Prostate gland (tissue), 2 donors: ENCODE data around the gene GALNTL6. TPM values are rescaled to one million over a fixed set of nuclear protein-coding genes. Genes with fewer than 3 reads are reported as not detected.

Source experiments
- DNase-seq: peaks from one replicate; pipeline ENCODE4 v3.0.0-alpha.2; 2019; ENCODE audit warnings: low spot score
- H3K27ac ChIP-seq, 2 donors: fragments of 200-600 bp; sonication (generic); 2 replicates each; pipeline ENCODE4 v1.5.1; 2017 to 2019
- H3K27me3 ChIP-seq: fragments of 200-600 bp; sonication (generic); replicated peaks from 2 replicates; pipeline ENCODE4 v1.5.1; 2019; ENCODE audit not compliant: insufficient read depth
- H3K36me3 ChIP-seq, 2 donors: fragments of 200-600 bp; sonication (generic); 1 replicate in 1 of 2; 2 replicates in 1 of 2; pipeline versions ENCODE4 v1.5.1 to v1.8.1; 2017 to 2019
- H3K4me1 ChIP-seq: fragments of 200-600 bp; sonication (generic); replicated peaks from 2 replicates; pipeline ENCODE4 v1.5.1; 2019
- H3K4me3 ChIP-seq, 2 donors: fragments of 200-600 bp; sonication (generic); 2 replicates each; pipeline ENCODE4 v1.5.1; 2017 to 2019
- H3K9me3 ChIP-seq: fragments of 200-600 bp; sonication (generic); 2 replicates; pipeline ENCODE4 v1.5.1; 2017
- POLR2A ChIP-seq: fragments of 450-650 bp; IDR thresholded peaks from one replicate; pipeline ENCODE4 v1.6.1; 2016; ENCODE audit warnings: antibody characterized with exemption, mild to moderate bottlenecking
- POLR2AphosphoS5 ChIP-seq: sonication (generic); formaldehyde crosslinking; IDR thresholded peaks from one replicate; pipeline ENCODE4 v1.6.1; 2017; ENCODE audit warnings: antibody characterized with exemption
- WGBS: methylation state at CpG from one replicate; pipeline ENCODE4 v1.1.5; 2018; 5-methylcytosine and 5-hydroxymethylcytosine counted together
- intact Hi-C: fragments of 100-400 bp; cut with DNase I; formaldehyde crosslinking; loops from one replicate; pipeline ENCODE4 v1.14.2; 2022
- total RNA-seq, 2 donors: library from RNA; depleted of rRNA; stranded (reverse); fragments of >200 nt; gene quantifications; one replicate each; pipeline ENCODE4 v1.1.0, GENCODE V29; 2016
- TF ChIP-seq, protein P1 (sequence below), 4 experiments: fragments of 200-600 bp in 2 of 4; fragments of 450-650 bp in 2 of 4; sonication (generic) in 2 of 4; IDR thresholded peaks; 1 replicate in 3 of 4; 2 replicates in 1 of 4; pipeline ENCODE4 v1.5.1; 2016 to 2019; ENCODE audit warnings: antibody characterized with exemption in 4 of 4, mild to moderate bottlenecking in 2 of 4, moderate library complexity in 2 of 4

Gene GALNTL6
- total RNA-seq, 2 donors from 2014 or later, result 0.23 to 0.85 TPM

DNA sequence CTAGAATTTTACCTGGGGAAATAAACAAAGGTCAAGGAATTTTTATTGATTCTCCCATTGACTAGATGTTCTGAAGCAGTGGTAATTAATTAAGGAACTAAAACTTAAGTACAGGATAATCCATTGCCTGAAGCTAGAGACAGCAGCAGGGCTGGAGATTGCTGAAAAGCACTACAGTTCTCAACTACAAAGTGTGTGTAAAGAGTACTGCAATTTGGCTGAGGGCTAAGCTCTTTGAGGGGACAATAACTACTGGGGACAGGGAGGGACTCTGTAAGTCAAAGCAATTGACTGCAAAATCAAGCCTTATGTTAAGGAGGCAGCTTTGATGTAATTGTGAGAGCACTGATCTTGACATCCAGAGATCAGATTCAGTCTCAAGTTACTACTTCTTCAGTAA lies 260.4 kb downstream of the GALNTL6 start:
- no peak for DNase-seq
- TF ChIP-seq, protein P1, sequence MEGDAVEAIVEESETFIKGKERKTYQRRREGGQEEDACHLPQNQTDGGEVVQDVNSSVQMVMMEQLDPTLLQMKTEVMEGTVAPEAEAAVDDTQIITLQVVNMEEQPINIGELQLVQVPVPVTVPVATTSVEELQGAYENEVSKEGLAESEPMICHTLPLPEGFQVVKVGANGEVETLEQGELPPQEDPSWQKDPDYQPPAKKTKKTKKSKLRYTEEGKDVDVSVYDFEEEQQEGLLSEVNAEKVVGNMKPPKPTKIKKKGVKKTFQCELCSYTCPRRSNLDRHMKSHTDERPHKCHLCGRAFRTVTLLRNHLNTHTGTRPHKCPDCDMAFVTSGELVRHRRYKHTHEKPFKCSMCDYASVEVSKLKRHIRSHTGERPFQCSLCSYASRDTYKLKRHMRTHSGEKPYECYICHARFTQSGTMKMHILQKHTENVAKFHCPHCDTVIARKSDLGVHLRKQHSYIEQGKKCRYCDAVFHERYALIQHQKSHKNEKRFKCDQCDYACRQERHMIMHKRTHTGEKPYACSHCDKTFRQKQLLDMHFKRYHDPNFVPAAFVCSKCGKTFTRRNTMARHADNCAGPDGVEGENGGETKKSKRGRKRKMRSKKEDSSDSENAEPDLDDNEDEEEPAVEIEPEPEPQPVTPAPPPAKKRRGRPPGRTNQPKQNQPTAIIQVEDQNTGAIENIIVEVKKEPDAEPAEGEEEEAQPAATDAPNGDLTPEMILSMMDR (IDR thresholded peaks at IDR 0.05), result no peak
- TF ChIP-seq POLR2A (no peak), POLR2AphosphoS5 (no peak)
- H3K36me3 ChIP-seq, result no peaks in the 10 kb centered on the region
- intact Hi-C loops, result no loop called here
- no peaks in the 10 kb centered on the region for H3K4me1 ChIP-seq
- no peak overlapping the region for H3K4me3 ChIP-seq
- H3K27ac ChIP-seq, result no peak overlapping the region
- H3K9me3 ChIP-seq, result no peaks in the 10 kb centered on the region
- no peaks in the 10 kb centered on the region for H3K27me3 ChIP-seq

DNA sequence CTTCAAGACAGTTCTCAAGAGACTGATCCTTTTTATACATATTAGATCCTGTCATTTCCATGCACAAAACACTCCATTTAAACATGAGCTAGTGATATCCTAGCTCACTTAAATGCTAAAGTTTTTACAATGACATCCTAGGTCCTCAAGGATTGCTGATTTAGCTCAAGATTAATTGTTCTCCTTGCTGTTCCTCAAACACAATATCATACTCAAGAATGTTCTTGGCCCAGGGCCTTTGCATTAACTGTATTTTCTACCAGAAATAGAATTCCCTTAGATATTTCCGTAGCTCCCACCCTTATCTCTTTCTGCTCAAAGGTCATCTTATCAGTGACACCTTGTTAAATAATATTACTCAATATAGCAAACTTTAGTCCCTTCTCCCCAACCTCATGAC lies 270.1 kb downstream of the GALNTL6 start:
- intact Hi-C loops, result no loop called here
- WGBS, result 34% methylated on average over 1 of the region's 1 CpG
- TF ChIP-seq, protein P1 (IDR thresholded peaks at IDR 0.05), result no peak
- TF ChIP-seq POLR2A (no peak), POLR2AphosphoS5 (no peak)

DNA sequence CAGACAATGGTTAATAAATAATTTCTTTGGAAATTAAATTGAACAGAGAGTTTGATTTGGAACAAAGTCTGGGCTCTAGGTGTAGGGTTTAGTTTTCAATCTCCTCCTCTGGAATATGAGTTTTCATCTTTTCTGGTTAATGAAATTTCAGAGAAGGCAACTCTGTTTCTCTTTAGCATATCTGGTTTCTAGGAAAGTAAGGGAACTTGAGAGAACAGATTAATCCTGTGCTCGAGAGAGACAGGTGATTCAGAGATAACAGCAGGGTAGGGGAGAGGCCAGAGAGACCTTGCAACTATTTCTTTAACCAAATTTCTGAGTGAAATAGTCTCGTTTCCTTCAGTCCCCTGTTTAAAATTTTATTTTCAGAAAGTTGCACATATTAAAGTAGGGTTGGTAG lies 275.4 kb downstream of the GALNTL6 start:
- Histone ChIP-seq H3K4me3 (no peak overlapping the region), H3K36me3 (no peaks in the 10 kb centered on the region), H3K27ac (no peak overlapping the region), H3K4me1 (no peaks in the 10 kb centered on the region), H3K27me3 (no peaks in the 10 kb centered on the region), H3K9me3 (no peaks in the 10 kb centered on the region)
- intact Hi-C loops, result no loop called here
- WGBS, result 32% methylated on average over 2 of the region's 2 CpGs
- DNase-seq, result no peak
- TF ChIP-seq, protein P1 (IDR thresholded peaks at IDR 0.05), result no peak
- TF ChIP-seq POLR2AphosphoS5 (no peak), POLR2A (no peak)

More for the DNA sequence above, 270.1 kb downstream of the GALNTL6 start:
- no peaks in the 10 kb centered on the region for H3K36me3 ChIP-seq
- no peaks in the 10 kb centered on the region for H3K27me3 ChIP-seq
- H3K4me1 ChIP-seq, result no peaks in the 10 kb centered on the region
- H3K27ac ChIP-seq, result no peak overlapping the region
- DNase-seq, result no peak
- H3K9me3 ChIP-seq, result no peaks in the 10 kb centered on the region
- no peak overlapping the region for H3K4me3 ChIP-seq

DNA sequence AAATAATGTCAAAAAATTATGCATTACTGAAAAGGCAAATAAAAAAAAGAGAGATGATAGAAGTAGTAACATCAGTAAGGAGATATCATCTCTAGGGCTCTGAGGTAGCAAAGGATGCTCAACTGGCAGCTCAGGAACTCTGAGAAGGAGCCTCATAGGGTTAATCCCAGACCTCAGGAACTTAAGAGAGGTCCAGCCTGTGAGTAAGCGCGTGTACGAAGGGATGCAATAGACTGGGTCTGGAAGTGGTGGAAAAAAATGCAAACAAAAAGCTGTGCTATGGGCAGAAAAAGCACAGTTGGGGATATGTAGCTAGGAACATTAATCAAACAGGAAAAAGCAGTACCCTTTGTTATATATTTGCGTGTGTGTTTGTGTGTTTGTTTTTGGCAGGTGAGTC lies 282.0 kb downstream of the GALNTL6 start:
- Histone ChIP-seq H3K4me1 (no peaks in the 10 kb centered on the region), H3K9me3 (no peaks in the 10 kb centered on the region), H3K36me3 (no peaks in the 10 kb centered on the region), H3K27me3 (no peaks in the 10 kb centered on the region), H3K4me3 (no peak overlapping the region), H3K27ac (no peak overlapping the region)
- TF ChIP-seq POLR2AphosphoS5, result no peak
- TF ChIP-seq POLR2A, result no peak
- TF ChIP-seq, protein P1 (IDR thresholded peaks at IDR 0.05), result no peak
- 50% methylated on average over 4 of the region's 4 CpGs for WGBS
- DNase-seq, result no peak
- intact Hi-C loops, result no loop called here

DNA sequence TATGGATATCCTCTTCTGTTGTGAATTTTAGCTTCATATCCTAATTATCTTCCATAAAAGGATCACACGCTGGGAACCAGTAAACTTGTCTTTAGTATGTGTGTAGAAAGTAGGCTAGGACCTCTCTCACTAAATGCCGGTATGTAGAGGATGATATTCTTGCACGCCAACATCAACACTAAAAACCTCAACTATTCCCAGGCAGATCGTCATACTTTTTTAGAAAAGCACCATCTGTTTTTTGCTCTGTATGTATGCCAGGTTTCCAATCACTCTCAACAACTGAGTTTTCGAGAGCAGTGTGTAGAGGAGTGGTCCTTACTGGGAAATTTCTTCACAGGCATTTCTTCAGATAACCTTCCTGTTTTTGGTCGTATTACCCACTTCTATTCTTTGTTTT lies 283.6 kb downstream of the GALNTL6 start:
- no peak overlapping the region for H3K4me3 ChIP-seq
- DNase-seq, result no peak
- WGBS, result 74% methylated on average over 6 of the region's 6 CpGs
- no peaks in the 10 kb centered on the region for H3K27me3 ChIP-seq
- no peak for TF ChIP-seq POLR2AphosphoS5
- intact Hi-C loops, result no loop called here
- H3K27ac ChIP-seq, result no peak overlapping the region
- H3K9me3 ChIP-seq, result no peaks in the 10 kb centered on the region
- no peaks in the 10 kb centered on the region for H3K4me1 ChIP-seq
- no peaks in the 10 kb centered on the region for H3K36me3 ChIP-seq
